Adrenal gland (tissue), 12 donors: ENCODE results near the gene TBC1D3B. TPM values are rescaled to one million over a fixed set of nuclear protein-coding genes. Genes with fewer than 3 reads are reported as not detected.
"Not testable (repeated sequence)": the region's sequence is repeated elsewhere in the genome, so short reads cannot be mapped to it uniquely, and the experiment has no call there.

Experiments used
- DNase-seq, 7 donors: peaks; one replicate each; pipeline ENCODE4 v3.0.0-alpha.2; 2019 to 2020
- H3K27ac ChIP-seq, 5 donors: fragments of 200-600 bp; sonication (generic) in 4 of 5; 1 replicate in 3 of 5; 2 replicates in 2 of 5; pipeline versions ENCODE4 v1.5.1 to v1.8.0; 2016 to 2020; ENCODE audit warnings: mild to moderate bottlenecking in 1 of 5
- H3K27me3 ChIP-seq: fragments of 200-600 bp; 2 replicates; pipeline ENCODE4 v1.8.0; 2021
- H3K36me3 ChIP-seq, 2 donors: fragments of 200-600 bp; replicated peaks in 1 of 2; 1 replicate in 1 of 2; 2 replicates in 1 of 2; pipeline versions ENCODE4 v1.5.1 to v1.8.0; 2018 to 2022
- H3K4me1 ChIP-seq, 2 donors: fragments of 200-600 bp; replicated peaks in 1 of 2; 1 replicate in 1 of 2; 2 replicates in 1 of 2; pipeline versions ENCODE4 v1.5.1 to v1.8.0; 2018 to 2021
- H3K4me3 ChIP-seq, 4 donors: fragments of 200-600 bp; sonication (generic) in 3 of 4; one replicate each; pipeline ENCODE4 v1.5.1; 2016 to 2018
- H3K9me3 ChIP-seq, 3 donors: fragments of 200-600 bp; sonication (generic) in 1 of 3; replicated peaks in 1 of 3; 1 replicate in 2 of 3; 2 replicates in 1 of 3; pipeline versions ENCODE4 v1.5.1 to v1.8.0; 2016 to 2021
- POLR2A ChIP-seq, 2 donors: fragments of 450-650 bp; IDR thresholded peaks; one replicate each; pipeline ENCODE4 v1.6.1; 2017; ENCODE audit warnings: antibody characterized with exemption in 2 of 2, mild to moderate bottlenecking in 2 of 2, moderate library complexity in 1 of 2
- WGBS, 4 donors: extraction: QIAGEN DNeasy Blood & Tissue Kit in 2 of 4; methylation state at CpG; one replicate each; pipeline versions ENCODE4 v1.1.5 to v1.1.7; 2013 to 2017; 5-methylcytosine and 5-hydroxymethylcytosine counted together
- intact Hi-C, 2 donors: fragments of 100-400 bp; cut with DNase I; formaldehyde crosslinking; loops; one replicate each; pipeline versions ENCODE4 v1.14.1 to v1.15.0; 2022 to 2023
- polyA plus RNA-seq, 3 donors: library from polyadenylated mRNA; stranded (reverse); fragments of 200-250 nt in 2 of 3; fragments of 350-450 nt in 1 of 3; fragmentation: Illumina TruSeq in 1 of 3; extraction: RNeasy Lipid Tissue Mini Kit (QIAGEN cat#74804) in 1 of 3; gene quantifications; one replicate each; pipeline ENCODE4 v1.2.3, GENCODE V29; 2013 to 2014
- total RNA-seq, 9 donors: library from RNA; depleted of rRNA in 4 of 9; stranded (reverse); fragments of >200 nt in 4 of 9; fragments of 120-200 nt in 1 of 9; fragmentation: NEBNext Ultra II Directional in 1 of 9; extraction: Animal tissue kit (Norgen Biotek cat#: 25700) in 1 of 9; gene quantifications; one replicate each; pipeline versions ENCODE4 v1.1.0 to v1.2.4, GENCODE V29; 2013 to 2023
- TF ChIP-seq, protein P1 (sequence below), 6 experiments: fragments of 450-650 bp in 4 of 6; fragments of 200-600 bp in 2 of 6; sonication (generic) in 1 of 6; IDR thresholded peaks; 1 replicate in 5 of 6; 2 replicates in 1 of 6; pipeline versions ENCODE4 v1.5.1 to v1.8.0; 2016 to 2021; ENCODE audit warnings: antibody characterized with exemption in 6 of 6, mild to moderate bottlenecking in 2 of 6, moderate library complexity in 1 of 6
- donor health status: healthy with polysubstance abuse.
- donor health status: Bipolar disorder and iron deficiency.
- donor health status: DM: yes; HTN: yes; CAD: no.
- donor health status: DM: no; HTN: no; CAD: no.
- donor health status: DM: no; HTN: no; CAD: no.
- donor health status: DM: yes; HTN: yes; CAD: no.

TBC1D3B gene
- total and polyA plus RNA-seq, 12 donors: 0.39 to 12.9 (median 6.9) TPM; not detected in 3

GRCh38 chr17:36213695-36214094, 37.3 kb upstream of the TBC1D3B start:
- TF ChIP-seq, protein P1, sequence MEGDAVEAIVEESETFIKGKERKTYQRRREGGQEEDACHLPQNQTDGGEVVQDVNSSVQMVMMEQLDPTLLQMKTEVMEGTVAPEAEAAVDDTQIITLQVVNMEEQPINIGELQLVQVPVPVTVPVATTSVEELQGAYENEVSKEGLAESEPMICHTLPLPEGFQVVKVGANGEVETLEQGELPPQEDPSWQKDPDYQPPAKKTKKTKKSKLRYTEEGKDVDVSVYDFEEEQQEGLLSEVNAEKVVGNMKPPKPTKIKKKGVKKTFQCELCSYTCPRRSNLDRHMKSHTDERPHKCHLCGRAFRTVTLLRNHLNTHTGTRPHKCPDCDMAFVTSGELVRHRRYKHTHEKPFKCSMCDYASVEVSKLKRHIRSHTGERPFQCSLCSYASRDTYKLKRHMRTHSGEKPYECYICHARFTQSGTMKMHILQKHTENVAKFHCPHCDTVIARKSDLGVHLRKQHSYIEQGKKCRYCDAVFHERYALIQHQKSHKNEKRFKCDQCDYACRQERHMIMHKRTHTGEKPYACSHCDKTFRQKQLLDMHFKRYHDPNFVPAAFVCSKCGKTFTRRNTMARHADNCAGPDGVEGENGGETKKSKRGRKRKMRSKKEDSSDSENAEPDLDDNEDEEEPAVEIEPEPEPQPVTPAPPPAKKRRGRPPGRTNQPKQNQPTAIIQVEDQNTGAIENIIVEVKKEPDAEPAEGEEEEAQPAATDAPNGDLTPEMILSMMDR (IDR thresholded peaks at IDR 0.05): no peak
- TF ChIP-seq POLR2A (IDR thresholded peaks at IDR 0.05): no peak
- H3K27ac ChIP-seq: no peak overlapping the region
- no peaks in the 10 kb centered on the region for H3K27me3 ChIP-seq
- DNase-seq: no peak
- no peaks in the 10 kb centered on the region for H3K4me1 ChIP-seq
- 59 to 85% (median 74%) methylated on average over 3 of the region's 3 CpGs for WGBS, 4 donors
- intact Hi-C loops: no loop called here
- H3K9me3 ChIP-seq: no peaks in the 10 kb centered on the region
- no peak overlapping the region for H3K4me3 ChIP-seq
- H3K36me3 ChIP-seq: no peaks in the 10 kb centered on the region

GRCh38 chr17:36212966-36213365, 36.5 kb upstream of the TBC1D3B start:
- DNase-seq: no peak
- no peaks in the 10 kb centered on the region for H3K9me3 ChIP-seq
- WGBS, 4 donors: 77 to 81% (median 79%) methylated on average over 3 of the region's 3 CpGs
- no peaks in the 10 kb centered on the region for H3K36me3 ChIP-seq
- no peak overlapping the region for H3K27ac ChIP-seq
- TF ChIP-seq, protein P1 (IDR thresholded peaks at IDR 0.05): no peak
- no peak for TF ChIP-seq POLR2A (IDR thresholded peaks at IDR 0.05)
- no peaks in the 10 kb centered on the region for H3K4me1 ChIP-seq
- no peaks in the 10 kb centered on the region for H3K27me3 ChIP-seq
- intact Hi-C loops: no loop called here
- H3K4me3 ChIP-seq: no peak overlapping the region

DNA sequence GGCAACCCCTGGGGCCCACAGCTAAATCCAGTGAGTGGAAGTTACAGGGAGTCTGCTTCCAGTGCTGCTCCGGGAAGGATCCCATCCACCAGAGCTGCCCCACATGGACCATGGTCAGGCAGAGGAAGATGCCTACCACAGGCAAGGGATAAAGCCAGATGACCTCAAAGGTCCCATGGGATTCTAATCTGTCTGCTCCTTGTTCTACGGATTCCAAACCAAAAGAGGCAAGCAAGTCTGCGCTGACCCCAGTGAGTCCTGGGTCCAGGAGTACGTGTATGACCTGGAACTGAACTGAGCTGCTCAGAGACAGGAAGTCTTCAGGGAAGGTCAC, 35.8 kb upstream of the TBC1D3B start:
- no peak overlapping the region for H3K4me3 ChIP-seq
- intact Hi-C loops: no loop called here
- H3K36me3 ChIP-seq: no peaks in the 10 kb centered on the region
- TF ChIP-seq, protein P1 (IDR thresholded peaks at IDR 0.05): no peak
- TF ChIP-seq POLR2A (IDR thresholded peaks at IDR 0.05): no peak
- WGBS, 4 donors: 34 to 82% (median 55%) methylated on average over 2 to 4 of the region's 4 CpGs
- H3K27me3 ChIP-seq: no peaks in the 10 kb centered on the region
- H3K27ac ChIP-seq: no peak overlapping the region
- H3K9me3 ChIP-seq: no peaks in the 10 kb centered on the region
- no peak for DNase-seq
- no peaks in the 10 kb centered on the region for H3K4me1 ChIP-seq

- intact Hi-C loops, DNase-seq: not testable (repeated sequence)
- 53 to 73% (median 57%) methylated on average over 6 to 10 of the region's 10 CpGs for WGBS, 4 donors
Measured at GRCh38 chr17:36211484-36212271, 35.2 kb upstream of the TBC1D3B start.

GRCh38 chr17:36210439-36211211, 34.2 kb upstream of the TBC1D3B start, which contains the start of gene CCL4L2:
Gene CCL4L2 (plus strand): TSS chr17:36211063.
- H3K4me1 ChIP-seq, H3K36me3 ChIP-seq, H3K27me3 ChIP-seq, DNase-seq, H3K4me3 ChIP-seq, H3K27ac ChIP-seq, intact Hi-C loops, H3K9me3 ChIP-seq: not testable (repeated sequence)
- 65 to 81% (median 74%) methylated on average over 6 to 7 of the region's 7 CpGs for WGBS, 4 donors

More at GRCh38 chr17:36211484-36212271, 35.2 kb upstream of the TBC1D3B start:
- H3K36me3 ChIP-seq, H3K4me1 ChIP-seq, H3K27me3 ChIP-seq, H3K27ac ChIP-seq, H3K4me3 ChIP-seq, H3K9me3 ChIP-seq: not testable (repeated sequence)
